COR-L47 (cell line): ENCODE measurements around the gene SH3BP5.
A peak's percentile ranks its signal among the peaks of the same experiment; 100 is the strongest.

Experiments
- DNase-seq: peaks from one replicate; lab custom pipeline; 2025; lab: John Stamatoyannopoulos, UW

Gene SH3BP5

DNA sequence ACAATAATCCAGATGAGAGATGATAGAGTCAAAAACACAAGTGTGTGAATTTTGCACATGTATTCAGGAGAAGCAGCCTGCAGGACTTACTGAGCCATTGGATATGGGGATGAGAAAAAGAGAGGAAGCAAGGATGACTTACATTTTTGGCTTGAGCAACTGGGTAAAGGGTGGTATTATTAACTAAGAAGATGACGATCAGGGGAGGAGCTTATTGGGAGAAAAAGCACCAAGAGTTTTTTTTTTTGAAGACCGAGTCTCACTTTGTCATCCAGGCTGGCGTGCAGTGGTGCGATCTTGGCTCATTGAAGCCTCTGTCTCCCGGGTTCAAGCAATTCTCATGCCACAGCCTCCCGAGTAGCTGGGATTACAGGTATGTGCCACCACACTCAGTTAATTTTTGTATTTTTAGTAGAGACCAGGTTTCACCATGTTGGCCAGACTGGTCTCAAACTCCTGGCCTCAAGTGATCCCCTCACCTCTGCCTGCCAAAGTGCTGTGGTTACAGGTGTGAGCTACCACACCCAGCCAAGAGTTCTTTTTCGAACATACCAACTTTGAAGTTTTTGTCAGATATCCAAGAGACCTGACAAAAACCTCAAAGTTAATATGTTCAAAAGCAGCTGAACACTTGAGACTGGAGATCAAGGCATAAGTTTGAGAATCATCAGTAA, 14.8 kb upstream of the SH3BP5 start:
- DNase-seq: no peak

DNA sequence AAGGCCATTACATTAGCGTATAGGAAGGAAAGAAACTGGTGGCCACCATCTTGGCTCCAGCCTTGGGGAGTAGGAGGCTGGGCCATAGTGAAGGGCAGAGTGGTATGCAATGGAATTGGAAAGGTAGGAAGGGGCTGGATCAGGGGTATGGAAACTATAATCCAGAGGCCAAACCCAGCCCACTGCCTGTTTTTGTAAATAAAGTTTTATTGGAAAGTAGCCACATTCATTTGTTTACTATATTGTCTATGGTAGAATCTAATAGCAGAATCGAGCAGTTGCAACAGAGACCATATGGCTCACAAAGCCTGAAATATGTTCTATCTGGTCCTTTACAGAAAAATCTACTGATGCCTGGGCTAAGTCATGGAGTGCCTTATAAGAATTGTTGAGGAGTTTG, 14.1 kb upstream of the SH3BP5 start:
- no peak for DNase-seq

DNA sequence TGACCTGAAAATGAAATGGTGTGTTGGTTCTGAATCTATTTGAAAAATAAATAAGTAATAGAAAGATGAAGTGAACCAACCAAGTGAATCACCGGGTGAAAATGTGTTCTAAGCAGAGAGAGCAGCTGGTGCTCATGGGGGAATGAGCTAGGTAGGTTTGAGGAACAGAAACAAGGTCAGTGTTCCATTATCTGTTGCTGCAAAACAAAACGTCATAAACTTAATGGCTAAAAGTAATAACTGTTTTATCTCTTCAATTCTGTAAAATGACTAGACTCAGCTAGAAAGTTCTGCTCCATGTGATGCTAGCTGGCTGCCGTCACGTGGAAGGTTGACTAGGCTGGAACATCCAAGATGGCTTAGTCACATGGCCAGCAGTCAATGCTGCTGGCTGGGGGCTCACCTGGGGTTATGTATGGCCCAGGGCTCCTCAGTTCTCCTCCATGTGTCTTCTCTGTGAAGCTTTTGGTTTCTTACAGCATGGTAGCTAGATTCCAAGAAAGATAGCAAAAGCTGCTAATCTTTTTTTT, 13.3 kb upstream of the SH3BP5 start:
- no peak for DNase-seq

DNA sequence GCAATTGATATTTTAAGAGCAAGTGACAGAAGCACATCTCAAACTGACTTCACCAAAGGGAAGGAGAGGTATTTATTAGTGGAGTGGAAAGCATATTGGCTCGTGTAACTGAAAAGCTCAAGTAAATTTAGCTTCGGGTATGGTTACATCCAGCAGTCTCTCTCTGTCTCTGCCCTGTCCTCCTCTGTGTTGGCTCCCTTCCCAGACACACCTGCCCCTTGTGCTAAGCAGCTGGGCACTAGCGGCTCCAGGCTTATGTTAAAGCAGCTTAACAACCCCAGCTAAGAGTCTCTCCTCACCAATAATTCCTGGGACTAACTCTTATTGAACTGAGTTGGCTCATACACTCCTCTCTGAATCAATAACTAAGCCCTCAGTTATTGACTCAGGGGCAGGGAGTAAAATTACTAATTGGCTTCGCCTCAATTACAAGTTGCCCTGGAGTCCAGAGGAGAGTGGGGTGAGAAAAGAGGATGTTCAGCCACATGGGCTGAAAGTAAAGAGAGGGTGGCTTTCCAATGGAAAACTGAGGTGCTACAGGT, 12.8 kb upstream of the SH3BP5 start:
- peak; percentile 35 for DNase-seq

DNA sequence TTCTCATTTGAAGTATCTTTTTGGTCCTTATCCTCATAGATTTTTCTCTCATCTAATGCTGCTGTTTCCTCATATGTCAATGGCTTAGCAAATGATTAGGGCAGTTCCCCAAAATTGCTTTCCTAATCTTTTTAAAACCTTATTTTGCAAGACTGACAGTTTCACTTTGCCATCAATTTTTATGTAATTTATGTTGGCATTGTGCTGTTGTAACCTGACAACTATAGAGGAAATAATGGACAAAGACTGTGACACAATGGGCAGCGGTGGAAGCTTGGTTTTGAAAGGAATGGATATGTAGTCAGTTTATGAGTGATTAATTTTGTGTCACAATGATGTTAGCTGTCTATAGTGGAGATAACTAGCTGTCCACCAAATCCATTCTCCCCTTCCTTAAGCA, 10.6 kb upstream of the SH3BP5 start:
- no peak for DNase-seq

DNA sequence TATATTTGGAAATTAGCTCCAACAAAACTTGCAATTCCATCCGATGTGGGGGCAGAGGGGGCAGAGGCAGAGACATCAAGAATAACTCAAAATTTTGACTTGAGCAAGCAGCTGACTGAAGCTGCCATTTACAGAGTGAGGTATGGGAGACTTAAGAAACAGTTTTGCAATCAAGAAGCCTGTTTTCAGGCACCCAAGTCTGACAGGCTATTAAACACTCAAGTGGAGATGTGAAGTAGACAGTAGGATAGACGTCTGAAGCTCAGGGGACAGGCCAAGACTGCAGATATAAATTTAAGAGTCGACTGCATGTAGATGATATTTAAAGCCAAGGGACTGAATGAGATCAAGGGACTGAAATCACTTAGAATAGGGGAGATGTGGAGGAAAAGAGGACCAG, 9.9 kb upstream of the SH3BP5 start:
- no peak for DNase-seq

DNA sequence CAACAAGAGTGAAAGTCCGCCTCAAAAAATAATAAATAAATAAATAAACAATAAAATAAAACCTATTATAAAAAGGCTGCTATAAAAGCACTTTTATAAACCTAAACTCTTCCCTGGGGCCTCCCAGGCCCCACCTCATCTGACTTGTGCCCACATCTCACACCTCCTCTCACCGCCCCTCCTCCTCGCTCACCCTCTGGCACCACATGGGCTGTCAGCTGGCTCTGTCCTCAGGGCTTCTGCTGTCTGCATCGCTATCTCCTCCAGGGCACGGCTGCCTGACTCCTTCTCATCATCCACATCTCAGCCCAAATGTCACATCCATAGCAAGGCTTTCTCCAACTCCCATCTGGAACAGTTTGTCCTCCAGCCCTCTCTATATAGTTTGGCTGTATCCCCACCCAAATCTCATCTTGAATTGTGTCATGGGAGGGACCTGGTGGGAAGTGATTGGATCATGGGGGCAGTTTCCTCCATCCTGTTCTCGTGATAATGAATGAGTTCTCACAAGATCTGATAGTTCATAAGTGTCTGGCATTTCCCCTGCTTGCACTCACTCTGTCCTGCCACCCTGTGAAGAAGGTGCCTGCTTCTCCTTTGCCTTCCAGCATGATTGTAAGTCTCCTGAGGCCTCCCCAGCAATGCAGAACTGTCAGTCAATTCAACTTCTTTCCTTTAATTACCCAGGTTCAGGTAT, 8.8 kb upstream of the SH3BP5 start:
- no peak for DNase-seq

DNA sequence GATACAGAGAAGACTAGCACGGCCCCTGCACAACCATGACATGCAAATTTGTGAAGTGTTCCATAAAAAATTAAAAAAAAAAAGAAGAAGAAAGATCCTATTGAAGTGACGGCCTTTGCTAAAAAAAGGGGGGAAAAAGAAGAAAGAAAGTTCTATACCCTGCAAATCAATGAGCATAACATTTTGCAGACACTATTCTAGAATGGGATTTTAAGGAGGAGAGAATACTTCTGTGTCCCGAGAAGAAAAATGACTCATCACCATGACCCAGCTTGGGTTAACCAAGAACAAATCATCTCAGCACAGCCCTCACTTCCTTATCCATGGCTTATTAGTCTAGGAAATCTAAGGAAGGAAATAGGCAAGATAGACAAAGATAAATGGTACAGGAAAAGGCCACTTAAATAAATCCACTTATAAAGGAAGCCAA, 7.4 kb upstream of the SH3BP5 start:
- DNase-seq: no peak

DNA sequence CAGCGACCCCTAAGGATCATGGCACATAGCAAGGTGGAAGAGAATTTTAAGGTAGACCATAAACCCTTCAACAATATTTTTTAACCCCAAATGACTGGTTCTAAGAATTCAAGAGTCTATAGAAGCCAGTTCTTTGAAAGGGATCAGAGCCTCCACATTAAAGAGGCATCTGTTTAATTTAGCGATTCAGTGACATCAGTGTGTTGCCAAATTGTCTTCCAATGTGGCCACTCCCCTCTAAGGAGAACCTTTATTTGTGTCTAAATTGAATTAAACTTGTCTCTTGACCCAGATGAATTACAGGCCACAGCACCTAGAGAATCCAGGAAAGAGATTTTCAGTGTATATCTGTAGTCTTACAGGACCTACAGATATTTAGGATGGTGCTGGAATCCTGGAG, 6.6 kb upstream of the SH3BP5 start:
- DNase-seq: no peak

DNA sequence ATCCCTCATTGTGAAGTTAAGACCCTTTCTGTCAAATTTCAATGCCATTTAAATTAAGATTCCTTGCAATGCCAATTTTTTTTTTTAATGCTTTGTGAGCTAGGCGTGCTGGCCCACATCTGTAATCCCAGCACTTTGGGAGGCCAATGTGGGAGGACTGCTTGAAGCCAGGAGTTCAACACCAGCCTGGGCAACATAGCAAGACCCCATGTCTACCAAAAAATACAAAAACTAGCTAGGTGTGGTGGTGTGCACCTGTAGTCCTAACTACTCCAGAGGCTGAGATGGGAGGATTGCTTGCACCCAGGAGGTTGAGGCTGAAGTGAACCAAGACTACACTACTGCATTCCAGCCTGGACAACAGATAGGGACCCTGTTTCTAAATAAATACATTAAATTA, 5.6 kb upstream of the SH3BP5 start:
- no peak for DNase-seq

DNA sequence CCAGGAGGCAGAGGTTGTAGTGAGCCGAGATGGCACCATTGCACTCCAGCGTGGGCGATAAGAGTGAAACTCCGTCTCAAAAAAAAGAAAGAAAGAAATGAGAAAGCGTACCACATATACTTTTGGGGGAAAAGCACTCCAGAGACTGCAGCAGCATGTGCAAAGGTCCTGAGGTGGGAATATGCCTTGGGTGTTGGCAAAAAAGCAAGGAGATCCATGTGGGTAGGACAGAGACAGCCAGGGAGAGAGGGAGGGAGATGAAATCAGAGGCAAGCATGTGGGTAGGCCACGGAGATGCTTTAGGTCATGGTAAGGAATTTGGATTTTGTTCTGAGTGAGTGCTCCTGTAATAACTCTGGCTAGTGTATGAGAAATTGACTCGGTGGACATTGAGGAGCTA, 3.7 kb upstream of the SH3BP5 start:
- no peak for DNase-seq

DNA sequence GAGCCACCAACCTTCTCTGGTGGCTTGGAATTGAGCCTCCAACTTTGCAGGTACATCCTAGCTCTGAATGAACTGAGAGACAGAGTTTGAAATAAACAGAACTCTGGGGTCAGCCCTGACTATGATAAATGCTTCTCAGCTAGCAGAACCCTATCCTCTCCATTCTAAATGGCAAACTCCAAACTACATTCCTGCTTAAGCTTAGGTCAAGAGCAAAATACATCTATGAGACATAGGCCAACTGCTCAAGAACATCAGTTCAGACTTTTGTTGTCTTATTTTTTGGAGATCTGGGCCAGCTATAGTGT, 1.5 kb upstream of the SH3BP5 start:
- no peak for DNase-seq

DNA sequence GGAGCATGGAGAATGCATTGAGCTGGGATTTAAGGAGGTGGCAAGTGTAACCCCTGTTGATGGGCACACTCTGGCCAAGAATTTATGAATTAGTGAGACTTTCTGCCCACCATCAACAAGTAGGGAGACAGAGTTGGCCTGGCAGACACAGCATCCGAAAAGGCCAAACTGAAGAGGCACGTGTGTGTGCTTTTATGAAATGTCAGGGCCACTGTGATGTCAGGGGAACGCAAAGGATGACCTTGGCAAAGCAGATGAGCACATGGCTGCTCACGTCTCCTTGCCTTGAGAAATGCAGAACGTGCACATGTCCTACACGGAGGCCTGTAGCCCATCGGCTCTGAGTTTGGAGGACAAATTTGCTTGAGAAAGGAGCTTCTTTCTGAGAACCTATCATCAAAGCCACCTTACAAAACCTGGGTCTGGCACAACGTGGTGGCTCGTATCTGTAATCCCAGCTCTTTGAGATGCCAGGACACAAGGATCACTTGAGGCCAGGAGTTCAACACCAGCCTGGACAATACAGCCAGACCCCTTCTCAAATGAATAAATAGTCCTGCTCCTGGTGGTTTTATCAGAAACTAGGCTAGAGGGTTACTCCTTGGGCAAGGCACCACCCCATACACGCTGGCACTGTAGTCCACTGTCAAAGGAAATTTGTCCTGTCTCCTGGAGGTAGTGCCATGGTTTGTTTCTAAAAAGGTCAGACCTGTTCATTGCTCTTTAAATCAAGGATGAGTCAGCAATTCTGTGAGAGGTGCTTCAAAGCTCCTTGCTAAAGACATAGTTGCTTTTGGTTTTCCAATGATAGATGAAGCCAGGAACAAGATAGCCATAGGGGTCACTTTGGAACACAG, 941 bp upstream of the SH3BP5 start:
- DNase-seq: no peak

DNA sequence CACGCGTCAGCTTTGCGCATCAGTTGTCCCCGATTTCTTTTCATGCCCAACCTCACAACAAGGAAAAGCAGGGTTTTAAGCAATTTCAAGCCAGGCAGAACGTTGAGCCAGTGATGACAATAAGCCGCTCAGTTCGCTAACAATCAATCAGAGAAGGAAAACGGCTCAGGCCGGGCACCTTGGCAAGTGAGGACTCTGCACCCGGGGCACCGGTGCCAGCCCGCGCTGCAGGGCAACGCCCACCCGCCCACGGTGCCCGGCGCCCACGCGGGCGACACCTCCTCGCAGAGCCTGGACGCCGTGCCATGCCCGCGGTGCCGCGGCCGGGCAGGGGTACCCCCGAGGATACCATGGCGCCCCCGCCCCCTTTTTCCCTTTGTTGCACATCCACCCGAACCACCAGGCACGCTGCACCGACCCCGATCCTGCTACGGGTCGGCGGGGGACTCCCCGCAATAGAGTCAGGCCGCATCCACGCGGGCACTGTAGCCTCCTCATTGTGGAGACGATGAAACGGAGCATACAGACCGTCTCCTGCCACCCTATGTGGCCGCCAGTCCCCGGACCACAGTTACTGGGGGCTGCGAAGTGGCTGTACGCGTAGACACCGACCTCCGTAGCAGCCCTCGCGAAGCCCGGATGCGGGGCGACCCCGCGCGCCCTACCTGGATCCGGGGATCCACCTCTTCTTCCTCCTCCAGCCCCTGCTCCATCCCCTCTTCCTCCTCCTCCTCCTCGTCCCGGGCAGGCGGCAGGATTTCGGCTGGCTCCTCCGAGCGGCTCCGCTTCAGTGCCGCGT, 581 bp downstream of the SH3BP5 start:
- DNase-seq: no peak

DNA sequence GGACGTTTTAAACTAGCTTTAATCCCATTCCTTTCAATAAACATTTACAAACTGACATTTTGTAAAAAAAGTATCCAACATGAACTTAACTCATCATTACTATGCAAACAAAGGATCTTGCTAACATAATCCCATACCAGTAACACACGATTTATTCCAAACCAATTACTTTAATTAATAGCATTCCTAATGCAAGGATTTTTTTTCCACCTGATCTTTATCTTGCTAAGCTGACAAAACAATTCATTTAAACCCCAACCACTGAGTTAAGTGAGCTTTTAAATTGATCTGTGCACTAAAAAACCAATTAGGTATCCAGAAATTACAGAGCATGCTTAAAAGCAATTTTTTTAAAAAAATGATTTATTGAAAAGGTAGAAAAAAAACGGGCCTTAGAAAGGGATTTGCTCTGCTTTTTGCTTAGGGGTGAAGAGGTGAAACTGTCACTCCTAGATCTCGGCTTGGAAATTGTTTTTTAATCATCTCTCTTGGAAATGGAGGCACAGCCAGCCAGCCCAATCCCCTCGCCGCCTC, 1.2 kb downstream of the SH3BP5 start:
- DNase-seq: no peak

DNA sequence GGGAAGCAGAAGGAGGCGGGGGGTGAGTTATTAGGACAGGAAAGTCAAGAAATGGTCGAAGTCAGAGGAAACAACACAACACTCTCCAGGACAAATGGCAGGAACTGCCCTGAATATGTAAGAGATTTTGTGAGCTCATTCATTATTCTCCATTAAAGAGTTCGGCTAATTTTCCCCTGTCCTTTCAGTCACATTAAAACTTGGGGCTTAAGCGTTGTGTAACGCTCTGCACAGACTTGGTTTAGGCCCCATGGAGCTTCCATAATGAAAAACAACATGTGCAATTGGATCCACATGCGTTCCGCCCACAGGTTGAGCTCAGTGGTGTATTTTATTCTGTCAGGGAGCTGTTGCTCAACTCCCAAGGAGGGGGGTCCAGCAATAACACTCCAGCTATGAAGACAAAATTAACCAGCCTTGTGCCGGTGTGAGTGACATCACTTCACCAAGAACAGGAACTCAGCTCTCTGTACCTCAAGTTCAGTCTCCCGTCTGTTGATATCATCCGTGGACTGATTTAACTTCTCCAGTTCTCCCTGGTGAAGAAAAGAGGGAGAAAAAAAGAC, 2.3 kb downstream of the SH3BP5 start:
- DNase-seq: no peak

DNA sequence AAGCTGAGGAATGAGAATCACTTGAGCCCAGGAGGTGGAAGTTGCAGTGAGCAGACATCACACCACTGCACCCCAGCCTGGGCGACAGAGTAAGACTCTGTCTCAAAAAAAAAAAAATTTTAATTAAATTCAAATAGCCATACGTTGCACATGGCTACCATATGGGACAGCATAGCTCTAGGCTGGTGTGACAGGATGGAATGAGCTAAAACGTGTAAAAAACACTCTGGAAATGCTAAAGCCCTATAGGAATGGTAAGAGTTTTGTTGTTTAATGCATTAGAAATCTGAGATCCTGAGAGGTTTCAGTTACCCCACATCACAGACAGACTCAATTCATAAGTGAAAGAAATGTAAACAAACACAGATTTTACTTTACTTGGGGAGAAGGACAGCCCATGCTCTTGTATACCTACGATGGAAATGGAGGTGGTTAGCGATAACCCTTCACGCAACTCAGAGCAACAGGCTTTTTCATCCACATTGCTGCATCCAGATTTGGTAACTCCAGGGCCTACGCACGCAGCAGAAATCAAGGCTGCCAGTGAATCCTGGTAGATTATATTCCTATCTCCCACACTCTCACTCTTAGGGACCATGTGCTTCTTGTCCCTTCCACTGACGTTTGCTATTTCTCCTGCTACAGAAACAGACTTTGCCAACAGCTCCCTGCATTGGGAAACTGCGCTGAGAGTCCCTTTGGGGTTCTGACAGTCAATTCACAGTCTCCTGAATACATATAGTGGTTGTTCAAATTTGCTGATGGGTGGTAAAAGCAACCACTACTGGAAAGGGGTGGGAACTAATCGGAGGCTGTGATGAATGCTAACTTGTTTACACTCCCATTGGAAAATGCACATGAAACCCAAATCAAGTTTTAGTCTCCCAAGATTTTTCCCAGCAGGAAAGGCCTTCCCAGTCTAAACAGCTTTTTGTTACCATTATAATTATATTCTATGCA, 3.1 kb downstream of the SH3BP5 start:
- DNase-seq: no peak

DNA sequence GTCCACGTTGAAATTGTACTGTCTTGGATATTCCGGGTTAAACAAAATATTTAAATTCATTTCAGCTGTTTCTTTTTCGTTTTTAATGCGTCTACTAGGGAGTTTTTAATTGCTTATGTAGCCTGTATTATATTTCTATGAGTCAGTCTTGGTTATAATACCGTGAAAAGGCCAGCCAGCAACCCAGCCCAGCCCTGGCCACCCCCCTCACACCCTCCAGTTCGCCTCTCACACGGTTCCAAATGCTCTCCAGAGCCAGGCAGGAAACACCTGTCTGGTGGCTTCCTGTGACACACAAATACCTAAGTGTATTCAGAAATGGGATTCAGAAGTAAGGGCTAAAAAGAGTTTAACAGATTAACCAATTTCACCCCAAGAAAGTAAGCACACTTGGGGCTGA, 4.4 kb downstream of the SH3BP5 start:
- peak; percentile 50 for DNase-seq

DNA sequence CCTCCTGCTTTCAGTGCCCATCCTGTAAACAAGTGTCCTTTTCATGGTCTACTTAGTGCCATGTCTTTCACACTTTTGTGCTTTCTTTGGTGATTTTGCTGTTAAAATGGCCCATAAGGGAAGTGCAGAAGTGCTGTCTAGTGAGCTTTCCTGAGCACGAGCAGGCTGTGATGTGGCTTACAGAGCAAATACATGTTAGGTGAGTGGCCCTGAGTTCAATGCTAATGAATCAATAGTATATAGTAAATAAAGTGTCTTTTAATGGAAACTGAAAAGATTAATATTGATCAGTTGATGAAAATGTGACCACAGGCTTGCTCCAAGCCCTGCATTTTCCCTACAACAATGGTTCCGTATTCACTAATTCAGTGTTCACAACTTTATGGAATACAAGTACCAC, 5.7 kb downstream of the SH3BP5 start:
- DNase-seq: no peak

DNA sequence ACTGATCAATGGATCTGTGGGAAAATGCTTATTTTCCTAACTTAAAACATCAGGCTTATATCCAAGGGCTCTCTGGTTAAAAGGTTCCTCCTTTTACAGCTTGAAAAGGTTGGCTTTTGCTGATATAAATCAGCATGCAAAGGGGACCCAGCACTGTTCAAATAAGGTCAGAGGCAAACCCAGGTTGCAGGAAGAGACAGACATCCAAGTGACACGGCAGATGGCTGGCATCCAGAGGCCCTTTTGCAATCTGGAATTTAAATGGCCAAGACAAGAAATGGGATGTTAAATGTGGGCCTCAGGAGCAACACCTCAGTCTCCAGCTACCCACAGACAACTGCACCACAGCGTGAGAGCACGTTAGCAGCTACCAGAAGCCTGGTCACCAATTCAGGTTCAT, 6.3 kb downstream of the SH3BP5 start:
- no peak for DNase-seq
